GM12878 (cell line): ENCODE data around the gene B3GNT4. TPM values are rescaled to one million over a fixed set of nuclear protein-coding genes. Genes with fewer than 3 reads are reported as not detected.
A peak's percentile ranks its signal among the peaks of the same experiment; 100 is the strongest.

Source experiments
- BACH1 ChIP-seq: fragments of 450-650 bp; IDR thresholded peaks from 2 replicates; pipeline ENCODE4 v1.6.1; 2017; ENCODE audit warnings: mild to moderate bottlenecking, borderline replicate concordance
- CHD2 ChIP-seq: IDR thresholded peaks from 2 replicates; pipeline ENCODE4 v1.6.1; 2011; ENCODE audit warnings: low read depth, low read length, improper control_type of control experiment, borderline replicate concordance
- DPF2 ChIP-seq: fragments of 450-650 bp; IDR thresholded peaks from 2 replicates; pipeline ENCODE4 v1.6.1; 2017; ENCODE audit warnings: mild to moderate bottlenecking
- JUND ChIP-seq: IDR thresholded peaks from 2 replicates; pipeline ENCODE4 v1.6.1; 2012; ENCODE audit warnings: low read depth, mild to moderate bottlenecking, low read length, improper control_type of control experiment, moderate library complexity
- MEF2B ChIP-seq: fragments of 450-650 bp; IDR thresholded peaks from 2 replicates; pipeline ENCODE4 v1.6.1; 2018; ENCODE audit warnings: mild to moderate bottlenecking, moderate library complexity; ENCODE audit not compliant: partially characterized antibody, poor library complexity, severe bottlenecking
- NFYA ChIP-seq: IDR thresholded peaks from 2 replicates; pipeline ENCODE4 v1.6.1; 2011; ENCODE audit warnings: low read depth, mild to moderate bottlenecking, low read length, improper control_type of control experiment, borderline replicate concordance
- NFYB ChIP-seq: IDR thresholded peaks from 2 replicates; pipeline ENCODE4 v1.6.1; 2011; ENCODE audit warnings: low read depth, mild to moderate bottlenecking, low read length, improper control_type of control experiment, moderate library complexity; ENCODE audit not compliant: insufficient read depth
- NRF1 ChIP-seq: conservative IDR thresholded peaks from 2 replicates; pipeline ENCODE4 v1.6.1; 2011; ENCODE audit warnings: mild to moderate bottlenecking, low read depth, low read length, improper control_type of control experiment
- POLR2A ChIP-seq: IDR thresholded peaks from 2 replicates; pipeline ENCODE4 v1.6.1; 2011; ENCODE audit warnings: low read depth, mild to moderate bottlenecking, low read length
- RB1 ChIP-seq: fragments of 450-650 bp; formaldehyde crosslinking; IDR thresholded peaks from 2 replicates; pipeline ENCODE4 v1.6.1; 2017; ENCODE audit warnings: mild to moderate bottlenecking, borderline replicate concordance
- SIX5 ChIP-seq: IDR thresholded peaks from 2 replicates; pipeline ENCODE4 v1.6.1; 2011; ENCODE audit warnings: mild to moderate bottlenecking, low read depth, low read length, moderate library complexity; ENCODE audit not compliant: severe bottlenecking
- SREBF1 ChIP-seq: IDR thresholded peaks from 2 replicates; pipeline ENCODE4 v1.6.1; 2012; ENCODE audit warnings: mild to moderate bottlenecking, low read length
- SRF ChIP-seq, 2 experiments: IDR thresholded peaks; 2 replicates each; pipeline ENCODE4 v1.6.1; 2011; ENCODE audit warnings: low read depth in 2 of 2, low read length in 2 of 2, mild to moderate bottlenecking in 1 of 2, moderate library complexity in 1 of 2
- STAT1 ChIP-seq: fragments of 450-650 bp; conservative IDR thresholded peaks from 2 replicates; pipeline ENCODE4 v1.6.1; 2014; ENCODE audit warnings: antibody characterized with exemption, mild to moderate bottlenecking
- SUPT20H ChIP-seq: IDR thresholded peaks from 2 replicates; pipeline ENCODE4 v1.6.1; 2011; ENCODE audit warnings: low read depth, mild to moderate bottlenecking, low read length, moderate library complexity, borderline replicate concordance; ENCODE audit not compliant: control insufficient read depth
- TAF1 ChIP-seq: IDR thresholded peaks from 2 replicates; pipeline ENCODE4 v1.6.1; 2011; ENCODE audit warnings: mild to moderate bottlenecking, low read depth, low read length, borderline replicate concordance
- polyA plus RNA-seq, 11 experiments: library from polyadenylated mRNA; depleted of rRNA in 4 of 11; unstranded in 6 of 11; stranded (reverse) in 5 of 11; fragments of >200 nt; fragmentation: Nextera tagmentation in 4 of 11; fragmentation: Illumina TruSeq in 1 of 11; extraction: Ambion mirVana in 4 of 11; extraction: Trizol in 1 of 11; gene quantifications; 1 replicate in 1 of 11; 2 replicates in 10 of 11; pipeline versions ENCODE4 v1.2.1 to v1.2.3, GENCODE V29; 2011 to 2016; ENCODE audit warnings: inconsistent platforms in 2 of 11, missing spikeins in 2 of 11, low read depth in 1 of 11
- total RNA-seq, 4 experiments: library from RNA; depleted of rRNA in 3 of 4; stranded (reverse); fragments of >200 nt in 3 of 4; fragmentation: Illumina TruSeq in 1 of 4; extraction: Trizol in 1 of 4; gene quantifications; 2 replicates each; pipeline versions ENCODE4 v1.2.1 to v1.2.3, GENCODE V29; 2013 to 2021
- TF ChIP-seq, protein P1 (sequence below), 3 experiments: IDR thresholded peaks in 2 of 3; conservative IDR thresholded peaks in 1 of 3; 2 replicates each; pipeline ENCODE4 v1.5.1; 2011; ENCODE audit warnings: low read depth in 3 of 3, low read length in 3 of 3, mild to moderate bottlenecking in 3 of 3, control low read depth in 2 of 3, moderate library complexity in 2 of 3, inconsistent platforms in 1 of 3, mixed read lengths in 1 of 3; ENCODE audit not compliant: control insufficient read depth in 2 of 3, insufficient read depth in 1 of 3; ENCODE audit errors: extremely low read depth in 1 of 3
- TF ChIP-seq, protein P2 (sequence below): IDR thresholded peaks from 2 replicates; pipeline ENCODE4 v1.6.1; 2012; ENCODE audit warnings: low read length, inconsistent platforms
- TF ChIP-seq, protein P3 (sequence below): IDR thresholded peaks from 2 replicates; pipeline ENCODE4 v1.6.1; 2012; ENCODE audit warnings: mild to moderate bottlenecking, low read depth, low read length
- TF ChIP-seq, protein P4 (sequence below): fragments of 450-650 bp; IDR thresholded peaks from 2 replicates; pipeline ENCODE4 v1.6.1; 2014; ENCODE audit warnings: mild to moderate bottlenecking
- TF ChIP-seq, protein P5 (sequence below): IDR thresholded peaks from 2 replicates; pipeline ENCODE4 v1.6.1; 2012; ENCODE audit warnings: low read depth, low read length, improper control_type of control experiment

The B3GNT4 gene
- total and polyA plus RNA-seq, 10 of the 15 experiments (the other 5 are each of a cell fraction or from before 2014, with no cell fraction given): 0.04 to 0.95 (median 0.88) TPM; not detected in 7

DNA sequence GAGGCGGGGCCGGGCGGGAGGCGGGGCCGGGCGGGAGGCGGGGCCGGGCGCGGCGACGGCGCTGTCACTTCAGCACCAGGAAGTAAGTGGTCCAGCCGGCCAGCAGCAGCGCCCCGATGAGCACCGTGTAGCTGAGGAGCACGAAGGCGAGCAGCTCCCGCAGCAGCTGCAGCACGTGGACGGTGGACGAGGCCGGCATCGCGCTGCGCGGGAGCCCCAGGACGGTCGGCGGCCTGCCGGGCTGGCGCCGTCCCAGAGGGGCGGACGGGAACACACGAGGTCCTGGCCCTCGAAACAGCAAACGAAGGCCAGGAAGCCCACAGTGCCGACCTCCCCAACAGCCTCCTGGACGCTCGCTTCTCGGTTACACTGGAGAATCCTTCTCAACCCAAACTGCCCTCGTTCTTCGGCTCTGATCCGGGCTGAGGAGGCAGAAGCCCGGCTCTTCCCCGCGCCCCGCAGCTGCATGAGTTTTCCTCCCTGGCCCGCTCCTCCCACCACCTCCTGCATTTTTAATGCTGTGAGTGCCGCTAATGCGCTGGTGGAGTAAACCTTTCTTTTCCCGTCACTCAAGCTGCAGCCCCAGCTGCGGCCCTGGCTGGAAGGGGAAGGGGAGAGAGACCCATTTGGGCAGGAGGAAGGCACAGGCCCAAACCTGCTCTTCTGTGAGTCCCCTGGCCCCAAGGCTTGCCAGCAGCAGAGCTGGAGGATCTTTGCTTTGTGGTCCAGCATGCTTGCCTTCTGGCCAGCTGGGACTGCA is 23.0 kb downstream of the B3GNT4 start (continued):
- TF ChIP-seq SREBF1: no peak
- no peak for TF ChIP-seq SIX5
- peak; percentile 46; the same call in 1 of the 2 replicates for TF ChIP-seq BACH1
- TF ChIP-seq SUPT20H: no peak
- TF ChIP-seq POLR2A: no peak
- no peak for TF ChIP-seq JUND
- TF ChIP-seq MEF2B: no peak
- TF ChIP-seq NRF1: no peak
- TF ChIP-seq, protein P1, sequence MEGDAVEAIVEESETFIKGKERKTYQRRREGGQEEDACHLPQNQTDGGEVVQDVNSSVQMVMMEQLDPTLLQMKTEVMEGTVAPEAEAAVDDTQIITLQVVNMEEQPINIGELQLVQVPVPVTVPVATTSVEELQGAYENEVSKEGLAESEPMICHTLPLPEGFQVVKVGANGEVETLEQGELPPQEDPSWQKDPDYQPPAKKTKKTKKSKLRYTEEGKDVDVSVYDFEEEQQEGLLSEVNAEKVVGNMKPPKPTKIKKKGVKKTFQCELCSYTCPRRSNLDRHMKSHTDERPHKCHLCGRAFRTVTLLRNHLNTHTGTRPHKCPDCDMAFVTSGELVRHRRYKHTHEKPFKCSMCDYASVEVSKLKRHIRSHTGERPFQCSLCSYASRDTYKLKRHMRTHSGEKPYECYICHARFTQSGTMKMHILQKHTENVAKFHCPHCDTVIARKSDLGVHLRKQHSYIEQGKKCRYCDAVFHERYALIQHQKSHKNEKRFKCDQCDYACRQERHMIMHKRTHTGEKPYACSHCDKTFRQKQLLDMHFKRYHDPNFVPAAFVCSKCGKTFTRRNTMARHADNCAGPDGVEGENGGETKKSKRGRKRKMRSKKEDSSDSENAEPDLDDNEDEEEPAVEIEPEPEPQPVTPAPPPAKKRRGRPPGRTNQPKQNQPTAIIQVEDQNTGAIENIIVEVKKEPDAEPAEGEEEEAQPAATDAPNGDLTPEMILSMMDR (IDR thresholded peaks at IDR 0.05 in 2 of 3, conservative IDR thresholded peaks at IDR 0.05 in 1 of 3; ENCODE audit: control insufficient read depth in 2 of 3, extremely low read depth in 1 of 3, insufficient read depth in 1 of 3, low read depth in 3 of 3, low read length in 3 of 3): no peak
- no peak for TF ChIP-seq NFYA
- TF ChIP-seq, protein P2, sequence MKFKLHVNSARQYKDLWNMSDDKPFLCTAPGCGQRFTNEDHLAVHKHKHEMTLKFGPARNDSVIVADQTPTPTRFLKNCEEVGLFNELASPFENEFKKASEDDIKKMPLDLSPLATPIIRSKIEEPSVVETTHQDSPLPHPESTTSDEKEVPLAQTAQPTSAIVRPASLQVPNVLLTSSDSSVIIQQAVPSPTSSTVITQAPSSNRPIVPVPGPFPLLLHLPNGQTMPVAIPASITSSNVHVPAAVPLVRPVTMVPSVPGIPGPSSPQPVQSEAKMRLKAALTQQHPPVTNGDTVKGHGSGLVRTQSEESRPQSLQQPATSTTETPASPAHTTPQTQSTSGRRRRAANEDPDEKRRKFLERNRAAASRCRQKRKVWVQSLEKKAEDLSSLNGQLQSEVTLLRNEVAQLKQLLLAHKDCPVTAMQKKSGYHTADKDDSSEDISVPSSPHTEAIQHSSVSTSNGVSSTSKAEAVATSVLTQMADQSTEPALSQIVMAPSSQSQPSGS: no peak
- TF ChIP-seq, protein P3, sequence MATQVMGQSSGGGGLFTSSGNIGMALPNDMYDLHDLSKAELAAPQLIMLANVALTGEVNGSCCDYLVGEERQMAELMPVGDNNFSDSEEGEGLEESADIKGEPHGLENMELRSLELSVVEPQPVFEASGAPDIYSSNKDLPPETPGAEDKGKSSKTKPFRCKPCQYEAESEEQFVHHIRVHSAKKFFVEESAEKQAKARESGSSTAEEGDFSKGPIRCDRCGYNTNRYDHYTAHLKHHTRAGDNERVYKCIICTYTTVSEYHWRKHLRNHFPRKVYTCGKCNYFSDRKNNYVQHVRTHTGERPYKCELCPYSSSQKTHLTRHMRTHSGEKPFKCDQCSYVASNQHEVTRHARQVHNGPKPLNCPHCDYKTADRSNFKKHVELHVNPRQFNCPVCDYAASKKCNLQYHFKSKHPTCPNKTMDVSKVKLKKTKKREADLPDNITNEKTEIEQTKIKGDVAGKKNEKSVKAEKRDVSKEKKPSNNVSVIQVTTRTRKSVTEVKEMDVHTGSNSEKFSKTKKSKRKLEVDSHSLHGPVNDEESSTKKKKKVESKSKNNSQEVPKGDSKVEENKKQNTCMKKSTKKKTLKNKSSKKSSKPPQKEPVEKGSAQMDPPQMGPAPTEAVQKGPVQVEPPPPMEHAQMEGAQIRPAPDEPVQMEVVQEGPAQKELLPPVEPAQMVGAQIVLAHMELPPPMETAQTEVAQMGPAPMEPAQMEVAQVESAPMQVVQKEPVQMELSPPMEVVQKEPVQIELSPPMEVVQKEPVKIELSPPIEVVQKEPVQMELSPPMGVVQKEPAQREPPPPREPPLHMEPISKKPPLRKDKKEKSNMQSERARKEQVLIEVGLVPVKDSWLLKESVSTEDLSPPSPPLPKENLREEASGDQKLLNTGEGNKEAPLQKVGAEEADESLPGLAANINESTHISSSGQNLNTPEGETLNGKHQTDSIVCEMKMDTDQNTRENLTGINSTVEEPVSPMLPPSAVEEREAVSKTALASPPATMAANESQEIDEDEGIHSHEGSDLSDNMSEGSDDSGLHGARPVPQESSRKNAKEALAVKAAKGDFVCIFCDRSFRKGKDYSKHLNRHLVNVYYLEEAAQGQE: peak; percentile 86
- TF ChIP-seq CHD2: no peak
- no peak for TF ChIP-seq DPF2
- no peak for TF ChIP-seq RB1
- TF ChIP-seq NFYB: no peak
- TF ChIP-seq STAT1: no peak
- TF ChIP-seq, protein P4, sequence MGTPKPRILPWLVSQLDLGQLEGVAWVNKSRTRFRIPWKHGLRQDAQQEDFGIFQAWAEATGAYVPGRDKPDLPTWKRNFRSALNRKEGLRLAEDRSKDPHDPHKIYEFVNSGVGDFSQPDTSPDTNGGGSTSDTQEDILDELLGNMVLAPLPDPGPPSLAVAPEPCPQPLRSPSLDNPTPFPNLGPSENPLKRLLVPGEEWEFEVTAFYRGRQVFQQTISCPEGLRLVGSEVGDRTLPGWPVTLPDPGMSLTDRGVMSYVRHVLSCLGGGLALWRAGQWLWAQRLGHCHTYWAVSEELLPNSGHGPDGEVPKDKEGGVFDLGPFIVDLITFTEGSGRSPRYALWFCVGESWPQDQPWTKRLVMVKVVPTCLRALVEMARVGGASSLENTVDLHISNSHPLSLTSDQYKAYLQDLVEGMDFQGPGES: no peak
- TF ChIP-seq, protein P5, sequence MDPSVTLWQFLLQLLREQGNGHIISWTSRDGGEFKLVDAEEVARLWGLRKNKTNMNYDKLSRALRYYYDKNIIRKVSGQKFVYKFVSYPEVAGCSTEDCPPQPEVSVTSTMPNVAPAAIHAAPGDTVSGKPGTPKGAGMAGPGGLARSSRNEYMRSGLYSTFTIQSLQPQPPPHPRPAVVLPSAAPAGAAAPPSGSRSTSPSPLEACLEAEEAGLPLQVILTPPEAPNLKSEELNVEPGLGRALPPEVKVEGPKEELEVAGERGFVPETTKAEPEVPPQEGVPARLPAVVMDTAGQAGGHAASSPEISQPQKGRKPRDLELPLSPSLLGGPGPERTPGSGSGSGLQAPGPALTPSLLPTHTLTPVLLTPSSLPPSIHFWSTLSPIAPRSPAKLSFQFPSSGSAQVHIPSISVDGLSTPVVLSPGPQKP: no peak
- TF ChIP-seq SRF (IDR thresholded peaks at IDR 0.05; ENCODE audit: low read depth in 2 of 2, low read length in 2 of 2): no peak
- TF ChIP-seq TAF1: no peak
